HL-60 (cell line): ENCODE measurements around the gene TMUB2.

Source experiments
- DNase-seq, 2 experiments: peaks; one replicate each; pipeline ENCODE4 v3.0.0-alpha.2; 2010 to 2020; ENCODE audit warnings: low read depth in 1 of 2, low spot score in 1 of 2
- H3K27ac ChIP-seq: fragments of 250-450 bp; sonication (Bioruptor Pico); replicated peaks from 2 replicates; pipeline ENCODE4 v1.5.1; 2020; ENCODE audit warnings: mild to moderate bottlenecking, moderate library complexity
- H3K27me3 ChIP-seq: fragments of 250-450 bp; sonication (Bioruptor Pico); 2 replicates; pipeline ENCODE4 v1.5.1; 2021; ENCODE audit warnings: mild to moderate bottlenecking, moderate library complexity; ENCODE audit not compliant: insufficient read depth, poor library complexity, severe bottlenecking
- H3K4me3 ChIP-seq: replicated peaks from 2 replicates; pipeline ENCODE4 v1.5.1; 2011; ENCODE audit warnings: mild to moderate bottlenecking, control low read depth, low read length; ENCODE audit not compliant: insufficient read depth
- CTCF ChIP-seq: IDR thresholded peaks from one replicate; pipeline ENCODE4 v1.5.1; 2011; ENCODE audit warnings: low read length, control low read depth, inconsistent platforms; ENCODE audit not compliant: insufficient read depth
- GABPA ChIP-seq: IDR thresholded peaks from 2 replicates; pipeline ENCODE4 v1.6.1; 2012; ENCODE audit warnings: low read depth
- POLR2AphosphoS5 ChIP-seq: IDR thresholded peaks from 2 replicates; pipeline ENCODE4 v1.6.1; 2012; ENCODE audit warnings: low read depth
- REST ChIP-seq: IDR thresholded peaks from 2 replicates; pipeline ENCODE4 v1.6.1; 2012; ENCODE audit warnings: low read depth; ENCODE audit not compliant: insufficient replicate concordance
- SPI1 ChIP-seq: IDR thresholded peaks from 2 replicates; pipeline ENCODE4 v1.6.1; 2012; ENCODE audit warnings: low read depth, mild to moderate bottlenecking, borderline replicate concordance

The TMUB2 gene

GRCh38 chr17:44207319-44207718, 20.5 kb downstream of the TMUB2 start:
- H3K27me3 ChIP-seq = no peaks in the 10 kb centered on the region
- H3K4me3 ChIP-seq = no peak overlapping the region
- no peak; the same call in 1 of the 2 replicates for TF ChIP-seq POLR2AphosphoS5
- no peak for TF ChIP-seq CTCF
- no peak for TF ChIP-seq GABPA
- TF ChIP-seq SPI1 = no peak
- DNase-seq = no peak
- H3K27ac ChIP-seq = no peak overlapping the region

GRCh38 chr17:44207743-44208142, 21.0 kb downstream of the TMUB2 start:
- H3K4me3 ChIP-seq = no peak overlapping the region
- no peak for DNase-seq
- no peak for TF ChIP-seq GABPA
- H3K27me3 ChIP-seq = no peaks in the 10 kb centered on the region
- no peak overlapping the region for H3K27ac ChIP-seq

- peak in 1 of 2 experiments; percentile 75 for DNase-seq
- H3K27ac ChIP-seq = peak overlapping the region; percentile 53
- H3K4me3 ChIP-seq = no peak overlapping the region
- no peaks in the 10 kb centered on the region for H3K27me3 ChIP-seq
- TF ChIP-seq GABPA (no peak), SPI1 (no peak), REST (no peak), POLR2AphosphoS5 (no peak), CTCF (no peak)
Observed at GRCh38 chr17:44209786-44210341, 23.1 kb downstream of the TMUB2 start.

GRCh38 chr17:44210342-44211192, 23.8 kb downstream of the TMUB2 start:
- Histone ChIP-seq H3K27me3 (no peaks in the 10 kb centered on the region), H3K27ac (peak overlapping the region; percentile 55), H3K4me3 (no peak overlapping the region)
- peak in 1 of 2 experiments; percentile 92 for DNase-seq
- TF ChIP-seq POLR2AphosphoS5 (peak; percentile 91), CTCF (peak; percentile 91), GABPA (peak; percentile 23; the same call in 1 of the 2 replicates), REST (no peak), SPI1 (peak; percentile 47; the same call in 1 of the 2 replicates)
